ENCODE results near the gene VIPAS39.

- TF ChIP-seq RCOR1 (IDR thresholded peaks at IDR 0.05; ENCODE audit: insufficient replicate concordance, low read length) (no peak), CTCF (conservative IDR thresholded peaks at IDR 0.05; ENCODE audit: low read depth, low read length) (no peak), POLR2A (IDR thresholded peaks at IDR 0.05; ENCODE audit: low read depth, low read length) (no peak), RFX5 (IDR thresholded peaks at IDR 0.05; ENCODE audit: low read depth, low read length) (no peak), RAD21 (IDR thresholded peaks at IDR 0.05; ENCODE audit: low read length) (no peak), USF2 (IDR thresholded peaks at IDR 0.05; ENCODE audit: low read depth, low read length) (no peak)
These were observed 18.2 kb upstream of the VIPAS39 start for GRCh38 chr14:77475432-77476115.
